Hepatocyte (in vitro differentiated cells): Measurements from ENCODE around the gene TMEM132A.

Source experiments
- EZH2 ChIP-seq: fragments of 200-600 bp; sonication (generic); IDR thresholded peaks from 2 replicates; pipeline ENCODE4 v1.6.1; 2016; ENCODE audit warnings: antibody characterized with exemption, mild to moderate bottlenecking, borderline replicate concordance
- EZH2phosphoT487 ChIP-seq: fragments of 200-600 bp; sonication (generic); IDR thresholded peaks from one replicate; pipeline ENCODE4 v1.6.1; 2018; ENCODE audit warnings: antibody characterized with exemption, mild to moderate bottlenecking, low read depth, moderate library complexity; ENCODE audit not compliant: unreplicated experiment, severe bottlenecking
- TF ChIP-seq, protein P1 (sequence below): fragments of 200-600 bp; sonication (generic); IDR thresholded peaks from 2 replicates; pipeline ENCODE4 v1.5.1; 2016; ENCODE audit warnings: antibody characterized with exemption, mild to moderate bottlenecking; ENCODE audit not compliant: poor library complexity

DNA sequence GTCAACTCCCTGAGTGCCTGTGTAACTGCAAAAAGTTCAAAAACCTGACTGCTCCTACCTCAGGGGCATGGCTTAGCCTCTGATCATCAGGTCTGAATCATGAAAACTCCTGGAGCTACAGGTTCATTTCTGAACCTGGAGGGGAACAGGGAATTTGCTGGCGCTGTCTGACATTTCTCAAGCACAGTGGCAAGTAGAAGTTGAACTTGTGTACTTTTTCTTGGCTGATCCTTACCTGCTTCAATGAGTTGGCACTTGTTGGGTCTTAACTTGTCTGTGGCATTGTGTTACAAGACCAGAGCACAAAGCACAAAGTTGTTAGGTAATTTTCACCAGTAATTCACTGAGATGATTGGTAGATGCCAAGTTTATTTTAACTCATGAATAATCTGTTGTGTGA is 7.0 kb upstream of the TMEM132A start:
- TF ChIP-seq, protein P1, sequence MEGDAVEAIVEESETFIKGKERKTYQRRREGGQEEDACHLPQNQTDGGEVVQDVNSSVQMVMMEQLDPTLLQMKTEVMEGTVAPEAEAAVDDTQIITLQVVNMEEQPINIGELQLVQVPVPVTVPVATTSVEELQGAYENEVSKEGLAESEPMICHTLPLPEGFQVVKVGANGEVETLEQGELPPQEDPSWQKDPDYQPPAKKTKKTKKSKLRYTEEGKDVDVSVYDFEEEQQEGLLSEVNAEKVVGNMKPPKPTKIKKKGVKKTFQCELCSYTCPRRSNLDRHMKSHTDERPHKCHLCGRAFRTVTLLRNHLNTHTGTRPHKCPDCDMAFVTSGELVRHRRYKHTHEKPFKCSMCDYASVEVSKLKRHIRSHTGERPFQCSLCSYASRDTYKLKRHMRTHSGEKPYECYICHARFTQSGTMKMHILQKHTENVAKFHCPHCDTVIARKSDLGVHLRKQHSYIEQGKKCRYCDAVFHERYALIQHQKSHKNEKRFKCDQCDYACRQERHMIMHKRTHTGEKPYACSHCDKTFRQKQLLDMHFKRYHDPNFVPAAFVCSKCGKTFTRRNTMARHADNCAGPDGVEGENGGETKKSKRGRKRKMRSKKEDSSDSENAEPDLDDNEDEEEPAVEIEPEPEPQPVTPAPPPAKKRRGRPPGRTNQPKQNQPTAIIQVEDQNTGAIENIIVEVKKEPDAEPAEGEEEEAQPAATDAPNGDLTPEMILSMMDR: no peak
- TF ChIP-seq EZH2: no peak
- no peak for TF ChIP-seq EZH2phosphoT487
